NOMO-1 treated with DMSO at 0.1 percent for 48 hours (cell line): ENCODE results near the gene PRR13.
A peak's percentile ranks its signal among the peaks of the same experiment; 100 is the strongest.

Experiments used
- DNase-seq: peaks from one replicate; lab custom pipeline; 2025; ENCODE audit not compliant: unreplicated experiment; lab: John Stamatoyannopoulos, UW

Gene PRR13

GRCh38 chr12:53492188-53492587 is 50.7 kb downstream of the PRR13 start:
- no peak for DNase-seq

GRCh38 chr12:53492830-53493609 is 51.5 kb downstream of the PRR13 start:
- DNase-seq, result peak; percentile 82

GRCh38 chr12:53493610-53494391 is 52.3 kb downstream of the PRR13 start:
- DNase-seq, result no peak
